IMR-90 (cell line): ENCODE data around the gene MRPL54. TPM values are rescaled to one million over a fixed set of nuclear protein-coding genes. Genes with fewer than 3 reads are reported as not detected.

ENCODE experiments used
- ATAC-seq: fragments of 200-7000 bp; cut with Tn5 transposase; 2 replicates; pipeline ENCODE4 v1.9.1; 2020; ENCODE audit warnings: low read depth, mild to moderate bottlenecking, moderate library complexity
- BruUV-seq: library from RNA; stranded (reverse); fragments of 400-500 nt; replicated peaks from 2 replicates; lab custom pipeline; 2021; lab: Mats Ljungman, UMichigan
- CTCF ChIA-PET: fragments of 300-600 bp; formaldehyde crosslinking; extraction: SDS; loops from one replicate; lab custom pipeline; 2021; ENCODE audit warnings: antibody characterized with exemption; lab: Yijun Ruan, JAX
- POLR2A ChIA-PET: fragments of 300-600 bp; sonication (Branson Sonifier 250); formaldehyde crosslinking; loops from one replicate; lab custom pipeline; 2022; ENCODE audit warnings: antibody characterized with exemption; ENCODE audit not compliant: unreplicated experiment; lab: Charles Lee
- DNase-seq: peaks from one replicate; pipeline ENCODE4 v3.0.0; 2013
- H2AFZ ChIP-seq: replicated peaks from 2 replicates; pipeline ENCODE3; 2013; ENCODE audit warnings: low read length, mild to moderate bottlenecking; ENCODE audit not compliant: poor library complexity
- H2AK5ac ChIP-seq: 2 replicates; pipeline ENCODE4 v1.6.1; 2013; ENCODE audit warnings: low read depth, low read length, inconsistent platforms
- H2AK9ac ChIP-seq: replicated peaks from 2 replicates; pipeline ENCODE3; 2013; ENCODE audit warnings: mild to moderate bottlenecking, low read depth, low read length, moderate library complexity; ENCODE audit not compliant: poor library complexity
- H2BK120ac ChIP-seq: 2 replicates; pipeline ENCODE4 v1.6.1; 2013; ENCODE audit warnings: low read depth, low read length, inconsistent platforms
- H2BK15ac ChIP-seq: 3 replicates; pipeline ENCODE4 v1.6.1; 2013; ENCODE audit warnings: low read depth, low read length, inconsistent platforms
- H2BK20ac ChIP-seq: 2 replicates; pipeline ENCODE4 v1.6.1; 2013; ENCODE audit warnings: low read depth, mild to moderate bottlenecking, inconsistent platforms, low read length, moderate library complexity
- H2BK5ac ChIP-seq: 2 replicates; pipeline ENCODE4 v1.6.1; 2013; ENCODE audit warnings: mild to moderate bottlenecking, low read depth, low read length, inconsistent platforms; ENCODE audit not compliant: poor library complexity, severe bottlenecking
- H3K14ac ChIP-seq: replicated peaks from 2 replicates; pipeline ENCODE4 v1.6.1; 2013; ENCODE audit warnings: low read depth, low read length, inconsistent platforms
- H3K18ac ChIP-seq: 2 replicates; pipeline ENCODE4 v1.6.1; 2013; ENCODE audit warnings: low read depth, low read length, control low read depth
- H3K23ac ChIP-seq: 2 replicates; pipeline ENCODE4 v1.6.1; 2013; ENCODE audit warnings: low read depth, low read length, inconsistent platforms
- H3K27ac ChIP-seq: 2 replicates; pipeline ENCODE4 v1.5.1; 2013; ENCODE audit warnings: mild to moderate bottlenecking, control low read depth, low read length; ENCODE audit not compliant: insufficient read depth
- H3K27me3 ChIP-seq: 2 replicates; pipeline ENCODE4 v1.6.1; 2013; ENCODE audit warnings: low read length; ENCODE audit not compliant: control insufficient read depth, insufficient read depth
- H3K36me3 ChIP-seq: 2 replicates; pipeline ENCODE4 v1.6.1; 2013; ENCODE audit warnings: low read length, mixed read lengths; ENCODE audit not compliant: control insufficient read depth, insufficient read depth
- H3K4ac ChIP-seq: 2 replicates; pipeline ENCODE4 v1.6.1; 2013; ENCODE audit warnings: low read depth, low read length, inconsistent platforms
- H3K4me1 ChIP-seq: 2 replicates; pipeline ENCODE4 v1.6.1; 2013; ENCODE audit warnings: low read length, mixed read lengths; ENCODE audit not compliant: control insufficient read depth, insufficient read depth
- H3K4me2 ChIP-seq: 2 replicates; pipeline ENCODE4 v1.6.1; 2013; ENCODE audit warnings: low read depth, mild to moderate bottlenecking, control low read depth, low read length, moderate library complexity
- H3K4me3 ChIP-seq: 2 replicates; pipeline ENCODE4 v1.5.1; 2013; ENCODE audit warnings: low read depth, mild to moderate bottlenecking, control low read depth, low read length, moderate library complexity; ENCODE audit not compliant: insufficient read depth
- H3K56ac ChIP-seq: 2 replicates; pipeline ENCODE4 v1.6.1; 2013; ENCODE audit warnings: low read length, inconsistent platforms; ENCODE audit not compliant: insufficient read depth; ENCODE audit errors: extremely low read depth
- H3K79me1 ChIP-seq, 2 experiments: 2 replicates each; pipeline ENCODE4 v1.6.1; 2013; ENCODE audit warnings: low read length in 2 of 2, inconsistent platforms in 1 of 2, low read depth in 1 of 2
- H3K9ac ChIP-seq: 2 replicates; pipeline ENCODE4 v1.6.1; 2013; ENCODE audit warnings: low read depth, low read length, control low read depth
- H3K9me1 ChIP-seq: 2 replicates; pipeline ENCODE4 v1.6.1; 2013; ENCODE audit warnings: low read length, inconsistent platforms; ENCODE audit not compliant: insufficient read depth
- H3K9me3 ChIP-seq: 2 replicates; pipeline ENCODE4 v1.6.1; 2013; ENCODE audit warnings: low read length; ENCODE audit not compliant: control insufficient read depth, insufficient read depth
- H4K20me1 ChIP-seq: 2 replicates; pipeline ENCODE4 v1.6.1; 2013; ENCODE audit warnings: low read length, inconsistent platforms; ENCODE audit not compliant: insufficient read depth
- H4K5ac ChIP-seq: 2 replicates; pipeline ENCODE4 v1.6.1; 2013; ENCODE audit warnings: mild to moderate bottlenecking, low read depth, low read length, control low read depth
- H4K8ac ChIP-seq, 2 experiments: 2 replicates each; pipeline ENCODE4 v1.6.1; 2013; ENCODE audit warnings: low read depth in 2 of 2, low read length in 2 of 2, control low read depth in 1 of 2, inconsistent platforms in 1 of 2
- H4K91ac ChIP-seq: 2 replicates; pipeline ENCODE4 v1.6.1; 2013; ENCODE audit warnings: low read depth, low read length, inconsistent platforms; ENCODE audit not compliant: insufficient read depth
- MXI1 ChIP-seq: IDR thresholded peaks from 2 replicates; pipeline ENCODE4 v1.6.1; 2012; ENCODE audit warnings: low read depth, mild to moderate bottlenecking, low read length, moderate library complexity, borderline replicate concordance
- POLR2A ChIP-seq: IDR thresholded peaks from 2 replicates; pipeline ENCODE4 v1.6.1; 2012; ENCODE audit warnings: mild to moderate bottlenecking, low read depth, low read length
- RAD21 ChIP-seq: IDR thresholded peaks from 2 replicates; pipeline ENCODE4 v1.6.1; 2012; ENCODE audit warnings: low read length, improper control_type of control experiment
- WGBS, 2 experiments: methylation state at CpG; one replicate each; pipeline versions ENCODE4 v1.1.5 to v1.1.7; 2013; ENCODE audit warnings: missing lambda C conversion rate in 2 of 2; ENCODE audit not compliant: insufficient read length in 1 of 2; ENCODE audit errors: extremely low coverage in 2 of 2; 5-methylcytosine and 5-hydroxymethylcytosine counted together
- dilution Hi-C: fragments of 300-500 bp; cut with HindIII; formaldehyde crosslinking; loops from one replicate; pipeline ENCODE4 v1.14.3; 2018; ENCODE audit warnings: low sequenced_read_pairs; ENCODE audit not compliant: unreplicated experiment
- in situ Hi-C: fragments of 300-500 bp; cut with MboI; formaldehyde crosslinking; loops from 3 replicates; pipeline ENCODE4 v1.14.3; 2019; ENCODE audit warnings: low sequenced_read_pairs, inconsistent platforms, mixed read lengths
- intact Hi-C: fragments of 100-400 bp; cut with micrococcal nuclease; formaldehyde crosslinking; loops from 2 replicates; pipeline ENCODE4 v1.10.0; 2022
- polyA plus RNA-seq, 3 experiments: library from polyadenylated mRNA; depleted of rRNA; stranded (reverse); fragments of >200 nt; gene quantifications; 2 replicates each; pipeline ENCODE4 v1.2.3, GENCODE V29; 2012; ENCODE audit warnings: low replicate concordance in 1 of 3
- total RNA-seq: library from RNA; depleted of rRNA; stranded (reverse); fragments of >200 nt; gene quantifications from 2 replicates; pipeline ENCODE4 v1.2.3, GENCODE V29; 2012

Gene MRPL54
- total and polyA plus RNA-seq, 2 of the 4 experiments (the other 2 are of a cell fraction): 55.9 to 75.7 TPM

DNA sequence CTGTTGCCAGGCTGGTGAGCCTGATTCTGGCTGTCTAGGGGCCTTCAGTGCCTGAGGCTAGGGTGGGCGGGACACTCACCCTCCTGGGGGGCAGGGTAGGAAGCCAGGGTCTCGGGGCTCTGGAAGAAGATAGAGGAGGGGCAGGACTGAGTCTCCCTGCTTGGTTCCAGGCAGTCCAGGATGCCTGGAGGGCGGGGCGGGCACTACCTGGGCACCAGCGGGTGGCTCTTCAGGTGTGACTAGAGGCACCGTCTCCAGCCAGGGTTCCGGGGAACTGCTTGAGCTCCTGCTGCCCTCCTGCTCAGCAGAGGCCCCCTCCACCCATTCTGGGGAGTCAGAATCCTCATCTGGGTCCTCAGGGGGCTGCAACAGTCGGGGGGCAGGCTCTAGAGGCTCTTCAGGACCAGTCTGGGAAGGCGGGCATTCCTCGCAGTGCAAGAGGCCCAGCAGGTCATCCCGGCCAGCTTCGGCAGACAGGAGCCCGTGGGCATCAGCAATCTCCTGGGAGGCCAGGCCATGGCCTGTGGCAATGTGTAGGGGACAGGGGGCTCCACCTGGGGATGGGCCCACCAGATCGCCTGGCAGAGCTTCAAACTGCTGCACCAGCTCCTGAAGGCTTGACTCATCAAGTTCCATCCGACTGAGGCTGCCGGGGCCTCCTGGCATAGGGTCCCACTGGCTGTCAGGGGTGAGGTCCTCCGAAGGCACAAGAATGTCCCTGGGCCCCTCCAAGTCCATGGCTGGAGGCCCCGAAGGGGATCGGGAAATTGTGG is 2.8 kb upstream of the MRPL54 start:
- WGBS, 2 experiments: 85% methylated on average over 10 of the region's 19 CpGs; no CpG with 5 or more reads in 1 of the 2 experiments
- Histone ChIP-seq H4K20me1 (no peaks in the 10 kb centered on the region), H3K79me1 (peaks cover 13 to 30% of the 10 kb centered on the region in 2 experiments), H2AFZ (no peak overlapping the region), H3K14ac (no peak overlapping the region), H3K36me3 (peaks cover 3% of the 10 kb centered on the region; the same call in 1 of the 2 replicates), H3K27me3 (no peaks in the 10 kb centered on the region), H3K9me1 (peaks cover 3% of the 10 kb centered on the region; the same call in 1 of the 2 replicates), H3K27ac (no peak overlapping the region), H3K18ac (no peak overlapping the region), H3K4me1 (peaks cover 2% of the 10 kb centered on the region; the same call in 1 of the 2 replicates), H2AK5ac (no peak overlapping the region), H2BK120ac (no peak overlapping the region), H3K9me3 (no peaks in the 10 kb centered on the region), H2BK15ac (no peak overlapping the region), H4K91ac (no peak overlapping the region), H2AK9ac (no peak overlapping the region), H2BK5ac (no peak overlapping the region), H2BK20ac (no peak overlapping the region), H3K9ac (no peak overlapping the region), H3K56ac (no peak overlapping the region), H3K4me3 (no peak overlapping the region), H3K23ac (no peak overlapping the region), H3K4ac (no peak overlapping the region), H3K4me2 (no peak overlapping the region), H4K5ac (no peak overlapping the region), H4K8ac (no peak overlapping the region)
- in situ Hi-C loops: no loop called here
- POLR2A ChIA-PET: no interaction called here
- no peak for DNase-seq
- TF ChIP-seq POLR2A (no peak), MXI1 (no peak), RAD21 (no peak)
- CTCF ChIA-PET: no interaction called here
- no peak for ATAC-seq
- no TSS peak for BruUV-seq
- dilution Hi-C loops: no loop called here
- intact Hi-C loops: no loop called here
